HG02885 (cell line): ENCODE measurements around the gene IQCB1.
"Not testable (repeated sequence)": the region's sequence is repeated elsewhere in the genome, so short reads cannot be mapped to it uniquely, and the experiment has no call there.

Source experiments
- ATAC-seq: cut with Tn5 transposase; IDR thresholded peaks from one replicate; pipeline ENCODE4 v1.9.1; 2021; ENCODE audit warnings: mild to moderate bottlenecking; ENCODE audit not compliant: unreplicated experiment, poor library complexity

IQCB1 gene

DNA sequence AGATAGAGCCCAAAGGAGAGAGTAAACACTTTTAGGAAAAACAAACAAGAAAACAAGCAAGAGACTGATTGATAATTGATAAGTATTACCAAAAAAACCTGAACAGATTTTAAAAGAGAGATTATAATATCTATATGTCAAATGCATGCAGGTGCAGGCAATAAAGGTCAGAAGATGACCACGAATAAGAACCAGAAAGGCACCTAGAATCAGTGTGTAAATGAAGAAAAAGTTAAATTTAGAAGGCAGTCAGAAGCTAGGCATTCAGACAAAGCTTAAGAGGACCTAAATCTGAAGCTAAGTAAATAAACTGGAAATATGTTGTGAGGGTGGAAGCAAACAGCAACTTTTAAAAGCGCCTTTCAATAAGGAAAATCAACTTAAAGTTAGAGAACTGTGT lies 16.3 kb downstream of the IQCB1 start:
- ATAC-seq = no peak

DNA sequence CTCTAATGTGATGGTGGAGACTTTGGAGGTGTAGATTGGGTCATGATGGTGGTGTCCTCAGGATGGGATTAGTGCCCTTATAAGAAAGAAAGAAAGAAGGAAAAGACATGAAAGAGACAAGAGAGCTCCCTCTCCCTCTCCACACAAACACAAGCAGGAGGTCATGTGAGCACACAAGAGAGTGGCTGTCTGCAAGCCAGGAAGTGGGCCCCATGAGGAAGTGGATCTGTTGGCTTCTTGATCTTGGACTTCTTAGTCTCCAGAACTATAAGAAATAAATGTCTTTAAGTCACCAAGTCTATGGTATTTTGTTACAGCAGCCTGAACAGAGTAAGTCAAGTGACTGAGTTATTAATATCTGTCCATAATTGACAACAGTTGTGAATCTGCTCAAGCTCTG lies 17.1 kb downstream of the IQCB1 start:
- ATAC-seq = no peak

DNA sequence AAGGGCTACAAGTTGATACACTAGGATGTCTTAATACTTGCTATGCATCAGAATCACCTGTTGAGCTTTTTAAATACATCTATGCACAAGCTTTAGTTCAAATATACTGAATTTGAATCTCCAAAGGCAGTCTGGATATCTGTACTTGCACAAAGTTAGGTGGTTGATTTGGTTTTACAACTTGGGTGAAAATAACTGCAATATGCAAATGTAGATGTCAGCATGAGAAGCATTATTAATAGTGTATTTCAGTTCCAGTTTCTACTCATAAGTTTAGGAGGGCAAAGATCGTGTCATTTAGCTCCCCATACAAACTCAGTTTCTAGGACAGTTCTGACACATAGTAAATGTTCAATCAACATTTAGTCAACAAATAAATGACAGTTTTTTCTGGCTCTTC lies 25.6 kb downstream of the IQCB1 start:
- peak; percentile 99 for ATAC-seq

DNA sequence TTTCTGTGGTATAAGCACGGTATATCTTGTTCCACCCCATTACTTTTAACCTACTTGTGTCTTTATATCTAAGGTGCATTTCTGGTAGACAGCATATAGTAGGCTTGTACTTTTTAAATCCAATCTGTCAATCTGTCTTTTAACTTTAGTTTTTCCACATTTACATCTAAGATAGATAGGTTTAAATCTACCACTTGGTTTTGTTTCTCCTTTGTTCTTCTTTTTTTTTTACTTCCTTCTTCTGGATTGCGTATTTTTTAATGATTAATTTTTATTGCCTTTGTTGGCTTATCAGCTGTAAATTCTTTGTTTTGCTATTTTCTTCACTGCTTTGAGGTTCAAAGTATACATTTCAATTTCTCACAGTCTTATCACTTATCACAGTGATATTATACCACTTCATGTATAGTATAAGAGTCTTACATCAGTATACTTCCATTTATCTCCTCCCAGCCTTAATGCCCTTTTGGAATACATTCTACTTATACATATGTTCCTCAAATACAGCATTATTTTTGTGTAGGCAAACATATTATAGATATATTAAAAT lies 31.0 kb downstream of the IQCB1 start:
- ATAC-seq = no peak

DNA sequence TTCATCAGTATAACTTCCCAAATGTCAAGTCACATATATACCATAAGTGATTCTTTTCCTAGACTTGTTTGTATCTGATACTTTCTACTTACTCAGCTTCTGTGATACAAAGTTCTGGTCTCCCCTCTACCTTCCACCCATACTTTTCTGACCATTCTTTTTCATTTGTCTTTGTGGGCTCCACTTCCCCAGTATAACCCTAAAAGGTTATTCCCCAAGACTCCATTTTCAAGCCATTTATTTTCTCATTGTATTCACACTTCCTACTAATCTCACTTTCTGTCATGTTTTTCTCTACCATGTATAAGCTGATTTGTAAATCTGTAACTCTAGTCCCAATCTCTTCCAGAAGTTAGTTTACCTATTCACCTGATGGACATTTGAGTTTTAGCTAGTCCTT lies 34.0 kb downstream of the IQCB1 start:
- no peak for ATAC-seq

DNA sequence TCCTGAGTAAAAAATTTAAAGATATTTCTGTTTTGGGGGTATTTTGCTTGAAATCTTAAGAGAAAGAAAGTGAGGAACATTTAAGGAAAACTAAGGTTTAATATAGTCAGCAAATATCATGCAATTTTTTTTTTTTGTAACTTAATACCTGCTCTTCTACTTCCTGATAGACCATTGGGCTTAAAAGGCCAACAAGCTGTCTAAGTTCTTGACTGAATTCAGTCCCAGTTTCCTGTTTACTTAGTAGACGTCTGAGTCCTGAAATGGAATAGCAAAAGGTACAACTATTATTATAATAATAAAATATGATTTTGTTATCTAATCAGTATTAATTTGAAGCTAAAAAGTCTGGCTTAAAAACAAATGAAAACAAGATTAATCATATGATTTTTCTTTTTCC lies 37.9 kb downstream of the IQCB1 start:
- no peak for ATAC-seq

DNA sequence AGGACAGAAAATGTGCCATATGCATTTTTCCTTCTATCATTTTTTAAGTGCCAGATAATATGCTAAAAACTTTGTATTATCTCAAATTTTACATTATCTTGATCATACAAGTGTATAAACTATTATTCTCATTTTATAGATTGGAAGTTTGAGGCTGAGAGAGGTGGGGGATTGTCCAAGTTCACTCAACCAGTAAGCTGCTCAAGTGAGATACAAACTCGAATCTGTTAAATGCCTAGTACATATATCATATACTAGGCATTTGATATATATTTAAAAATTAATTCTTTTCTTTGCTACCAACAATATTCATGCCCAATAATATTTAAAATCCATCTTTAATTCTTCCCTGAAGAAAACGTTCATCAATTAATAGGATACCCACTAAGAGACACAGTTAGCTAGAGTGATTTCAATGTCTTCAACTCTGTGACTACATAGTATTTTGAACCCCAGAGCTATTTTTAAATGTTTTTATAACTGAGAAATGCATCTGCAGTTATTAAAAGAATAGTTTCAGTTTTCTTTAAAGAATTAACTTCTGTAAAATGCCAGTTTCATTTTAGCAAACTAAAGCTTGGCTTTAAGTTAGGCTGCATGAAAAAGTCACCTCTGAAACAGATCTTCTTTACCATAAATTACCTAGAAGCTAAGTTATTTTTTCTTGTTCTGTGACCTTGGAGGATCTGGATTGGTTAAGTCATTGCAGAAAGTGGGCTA lies 40.4 kb downstream of the IQCB1 start:
- peak; percentile 56 for ATAC-seq

DNA sequence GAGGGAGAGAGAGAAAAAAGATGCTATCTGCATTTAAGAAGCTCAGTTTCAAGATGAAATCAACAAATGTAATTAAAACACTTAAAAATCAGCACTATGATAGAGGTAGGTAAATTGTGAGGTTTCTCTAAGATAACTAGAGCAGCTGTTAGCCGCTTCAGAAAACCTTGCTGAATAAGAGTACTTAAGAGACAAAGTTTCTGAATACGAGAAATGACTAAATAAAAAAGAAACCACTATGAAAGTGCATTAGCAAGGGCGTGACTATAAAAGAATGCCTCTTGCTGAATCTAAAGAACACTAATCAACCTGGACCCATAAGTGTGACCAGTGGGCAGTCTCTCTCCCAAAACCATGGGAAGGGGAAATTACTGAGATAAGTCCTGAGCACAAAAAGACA lies 41.8 kb downstream of the IQCB1 start:
- peak; percentile 66 for ATAC-seq

DNA sequence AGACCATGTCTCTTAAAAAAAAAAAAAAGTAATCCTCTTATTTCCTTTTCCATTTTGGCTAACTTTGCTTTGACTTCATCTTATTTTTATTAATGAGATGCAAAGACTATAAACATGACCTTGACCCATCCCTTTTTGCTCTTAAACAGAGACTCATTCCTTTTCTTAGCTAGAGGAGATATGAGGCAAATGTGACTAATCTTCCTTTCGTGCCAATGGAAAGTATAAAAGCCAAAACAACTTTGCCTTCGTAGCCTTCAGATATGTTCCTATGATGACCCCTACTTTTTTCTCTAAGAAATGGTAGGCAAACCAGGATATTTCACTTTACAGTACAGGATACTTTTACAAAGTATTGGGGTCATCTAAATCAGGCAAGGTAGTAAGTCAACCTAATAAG lies 48.4 kb downstream of the IQCB1 start:
- ATAC-seq = no peak

DNA sequence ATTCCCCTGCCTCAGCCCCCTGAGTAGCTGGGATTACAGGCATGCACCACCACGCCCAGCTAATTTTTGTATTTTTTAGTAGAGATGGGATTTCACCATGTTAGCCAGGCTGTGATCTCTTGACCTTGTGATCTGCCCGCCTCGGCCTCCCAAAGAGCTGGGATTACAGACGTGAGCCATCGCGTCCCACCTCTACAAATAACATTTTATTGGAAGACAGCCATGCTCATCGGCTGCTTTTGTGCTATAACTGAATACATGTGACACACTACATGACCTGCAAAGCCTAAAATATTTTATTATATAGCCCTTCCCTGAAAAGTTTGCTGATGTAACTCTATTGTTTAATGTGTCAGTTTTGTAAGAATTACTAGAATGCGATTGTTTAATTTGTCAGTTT lies 52.1 kb downstream of the IQCB1 start:
- ATAC-seq = not testable (repeated sequence)

DNA sequence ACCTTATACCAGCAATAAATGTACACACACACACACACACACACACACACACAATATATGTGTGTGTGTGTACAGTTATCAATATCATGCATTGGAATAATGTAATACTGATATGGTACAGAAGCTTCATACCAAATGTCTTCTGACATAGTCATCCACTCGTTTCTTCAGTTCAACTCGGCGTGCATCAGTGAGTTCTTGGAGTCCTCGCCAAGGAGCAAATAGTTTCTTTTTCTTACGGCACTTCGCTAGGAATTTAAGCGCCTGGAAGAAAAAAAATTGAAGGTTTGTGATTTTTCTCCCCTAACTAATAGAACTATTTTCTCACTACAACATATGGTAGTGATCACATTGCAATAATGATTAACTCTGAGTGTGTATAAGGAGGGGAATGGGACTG lies 53.2 kb downstream of the IQCB1 start:
- no peak for ATAC-seq

DNA sequence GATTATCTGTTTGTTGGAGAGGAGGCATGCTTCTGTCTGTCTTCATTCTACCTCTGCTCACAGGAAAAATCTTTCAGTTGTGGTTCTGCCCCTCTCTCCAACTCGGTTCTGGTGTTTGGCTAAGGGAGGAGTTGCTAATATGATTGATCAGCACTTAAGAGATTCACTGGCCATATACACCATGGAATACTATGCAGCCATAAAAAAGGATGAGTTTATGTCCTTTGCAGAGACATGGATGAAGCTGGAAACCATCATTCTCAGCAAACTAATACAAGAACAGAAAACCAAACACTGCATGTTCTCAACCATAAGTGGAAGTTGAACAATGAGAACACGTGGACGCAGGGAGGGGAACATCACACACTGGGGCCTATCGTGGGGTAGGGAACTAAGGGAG lies 59.8 kb downstream of the IQCB1 start:
- not testable (repeated sequence) for ATAC-seq

DNA sequence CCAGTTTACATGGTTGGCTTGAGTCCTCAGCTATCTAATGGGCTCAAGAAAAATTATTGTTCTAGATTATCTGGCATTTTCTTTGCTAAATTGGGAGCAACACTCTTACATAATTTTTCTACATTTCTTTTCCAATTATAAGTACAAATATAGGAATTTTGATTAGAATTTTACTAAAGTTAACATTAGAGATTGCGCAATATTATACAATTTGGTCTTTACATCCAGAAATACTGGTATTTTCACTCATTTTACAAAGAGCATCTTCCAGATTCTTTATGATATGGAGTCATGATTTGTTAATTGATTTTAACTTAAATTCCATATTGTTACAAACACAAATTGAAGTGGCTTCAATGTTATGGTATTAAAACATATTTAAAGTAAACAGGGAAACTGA lies 65.6 kb downstream of the IQCB1 start:
- ATAC-seq = no peak

DNA sequence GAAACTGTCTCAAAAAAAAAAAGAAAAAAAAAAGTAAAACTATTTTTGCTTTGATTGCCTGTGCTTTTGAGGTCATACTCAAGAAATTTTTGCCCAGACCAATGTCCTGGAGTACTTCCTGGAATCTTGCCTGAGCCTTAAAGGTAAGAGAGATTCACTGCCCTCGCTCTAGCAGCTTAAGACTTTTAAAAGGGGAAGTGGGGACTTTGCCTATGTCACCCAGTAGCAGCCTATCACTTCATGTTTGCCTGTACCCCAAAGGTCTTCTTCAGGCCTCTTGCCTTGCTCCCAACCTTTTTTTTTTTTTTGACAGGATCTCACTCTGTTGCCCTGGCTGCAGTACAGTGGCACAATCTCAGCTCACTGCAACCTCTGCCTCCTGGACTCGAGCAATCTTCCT lies 66.4 kb downstream of the IQCB1 start:
- peak; percentile 39 for ATAC-seq

DNA sequence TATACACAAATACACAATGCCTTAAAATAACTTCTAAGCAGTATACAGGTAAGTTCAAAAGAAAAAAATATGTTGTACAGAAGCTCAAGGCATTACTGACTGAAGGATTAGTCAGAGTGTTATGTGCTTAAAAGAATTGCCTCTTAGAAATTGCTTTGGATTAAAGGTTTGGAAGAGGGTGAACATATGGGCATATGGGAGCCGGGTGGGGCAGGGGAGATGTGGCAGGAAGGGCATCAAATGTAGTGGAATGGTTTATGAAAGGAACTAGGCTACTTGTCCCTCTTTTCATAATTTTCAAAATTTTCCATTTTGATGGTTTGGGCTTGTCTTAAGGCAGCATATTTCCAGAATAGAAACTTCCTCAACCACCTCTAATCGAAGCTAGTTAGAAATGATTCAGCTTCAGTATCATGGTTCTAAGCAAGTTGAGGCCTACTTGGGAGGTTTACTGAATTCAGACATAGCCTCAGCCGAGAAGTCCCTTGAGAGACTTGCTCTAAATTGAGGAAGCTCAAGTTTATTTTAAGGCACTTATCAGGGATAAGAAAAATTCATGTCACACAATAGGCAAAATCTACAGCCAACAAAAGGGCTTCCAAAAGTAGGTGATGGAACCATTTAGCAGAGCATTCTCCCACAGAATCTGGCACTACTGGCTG lies 75.2 kb downstream of the IQCB1 start:
- ATAC-seq = no peak

DNA sequence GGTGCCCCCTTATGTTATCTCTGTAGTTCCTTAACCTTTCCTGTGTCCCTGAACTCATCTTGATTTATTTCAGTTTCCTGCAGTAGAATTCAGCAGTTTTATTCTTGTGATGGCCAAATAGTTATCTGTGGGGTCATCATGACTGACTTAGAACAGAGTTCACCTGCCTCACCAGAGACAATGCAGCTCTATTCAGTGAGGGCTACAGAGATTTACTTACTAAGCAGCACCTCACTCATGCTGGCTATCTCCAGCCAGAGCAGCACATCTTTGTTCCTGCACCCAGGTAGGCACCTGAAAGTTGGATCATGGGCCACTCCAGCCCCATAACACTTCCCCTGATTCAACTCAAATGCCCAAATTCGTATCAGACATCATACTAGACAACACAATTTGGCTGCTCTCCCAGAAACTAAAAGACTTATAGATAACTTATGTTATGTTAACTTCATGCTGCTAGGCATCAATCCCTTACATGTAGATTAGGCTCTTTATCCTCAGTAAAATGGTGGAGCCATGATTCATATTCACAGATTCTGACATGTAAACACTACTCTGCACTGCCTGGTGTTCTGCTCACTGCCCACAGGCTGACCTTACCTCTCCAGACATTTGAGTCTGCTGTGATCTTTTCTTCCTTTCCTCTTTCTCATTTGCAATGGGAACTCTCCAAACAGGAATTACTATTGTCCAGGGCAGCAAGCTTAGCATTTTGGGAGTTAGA lies 76.0 kb downstream of the IQCB1 start:
- ATAC-seq = no peak

DNA sequence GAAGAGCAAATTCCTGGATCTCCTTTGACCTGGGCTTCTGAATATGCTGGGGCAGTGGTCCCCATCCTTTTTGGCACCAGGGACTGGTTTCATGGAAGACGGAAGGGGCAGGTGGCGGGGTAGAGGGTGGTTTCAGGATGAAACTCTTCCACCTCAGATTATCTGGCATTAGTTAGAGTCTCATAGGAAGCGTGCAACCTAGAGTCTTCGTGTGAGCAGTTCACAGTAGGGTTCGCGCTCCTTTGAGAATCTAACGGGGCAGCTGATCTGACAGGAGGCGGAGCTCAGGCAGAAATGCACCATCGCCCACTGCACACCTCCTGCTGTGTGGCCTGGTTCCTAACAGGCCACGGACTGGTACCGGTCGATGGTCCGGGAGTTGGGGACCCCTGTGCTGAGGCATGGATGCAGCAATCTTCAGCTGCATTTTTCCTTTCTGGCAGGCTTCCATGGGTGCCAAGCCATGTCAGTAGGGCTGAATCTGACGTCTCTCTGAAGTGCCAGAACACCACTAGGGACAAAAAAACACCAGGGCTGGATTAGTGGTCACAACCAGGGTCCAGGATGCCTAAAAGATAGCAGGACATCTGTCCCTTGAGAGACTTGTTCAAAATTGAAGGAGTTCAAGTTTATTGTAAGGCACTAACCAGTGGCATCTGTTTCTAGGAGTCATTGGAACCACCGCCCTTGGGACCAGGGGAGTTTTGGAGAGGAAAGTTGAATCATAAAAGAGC lies 76.9 kb downstream of the IQCB1 start:
- no peak for ATAC-seq

DNA sequence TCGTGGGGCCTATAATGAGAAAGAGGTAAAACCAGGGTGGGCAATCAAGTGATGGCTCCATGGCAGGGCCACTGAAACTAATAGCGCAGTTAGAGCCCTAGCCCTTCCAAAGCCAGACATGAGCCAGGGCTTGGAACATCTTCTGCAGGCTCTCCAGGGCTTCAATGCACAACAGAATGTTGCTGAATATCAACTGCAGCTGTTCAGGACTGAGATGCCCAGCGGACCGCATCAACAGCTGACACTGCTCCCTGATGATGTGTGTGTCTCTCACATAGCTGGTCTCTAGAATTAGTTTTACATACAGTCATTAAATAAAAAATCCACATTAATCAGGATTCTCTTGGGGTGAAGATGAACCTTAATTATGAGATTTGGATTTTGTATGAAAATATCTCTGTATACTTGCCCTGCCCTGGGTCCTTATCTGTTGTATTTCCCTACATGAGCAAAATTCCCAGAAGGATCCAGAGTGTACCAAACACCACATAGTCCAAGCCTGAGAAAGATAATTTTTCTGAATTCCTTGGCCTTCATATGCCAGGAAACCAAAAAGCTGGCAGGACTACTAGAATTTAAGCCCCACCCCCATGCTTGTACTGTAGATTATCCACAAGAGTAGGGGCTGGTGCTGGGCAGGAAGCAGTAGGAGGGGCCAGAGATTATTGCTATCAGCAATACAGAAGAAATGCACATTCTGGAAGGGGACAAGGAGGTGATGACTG lies 77.6 kb downstream of the IQCB1 start:
- ATAC-seq = no peak

DNA sequence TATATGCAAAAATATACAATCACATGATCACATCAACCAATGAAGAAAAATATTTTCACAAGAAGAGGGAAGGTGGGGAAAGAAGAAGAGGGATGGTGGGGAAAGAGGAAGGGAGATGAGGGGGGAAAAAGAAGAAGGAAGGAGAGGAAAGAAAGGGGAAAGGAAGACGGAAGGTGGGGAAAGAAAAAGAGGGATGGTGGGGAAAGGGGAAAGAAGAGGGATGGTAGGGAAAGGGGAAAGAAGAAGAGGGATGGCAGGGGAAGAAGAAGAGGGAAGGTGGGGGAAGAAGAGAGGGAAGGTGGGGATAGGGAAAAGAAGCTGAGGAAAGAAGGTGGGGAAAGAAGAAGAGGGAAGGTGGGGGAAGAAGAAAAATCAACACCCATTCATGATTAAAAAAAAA lies 82.1 kb downstream of the IQCB1 start:
- no peak for ATAC-seq

DNA sequence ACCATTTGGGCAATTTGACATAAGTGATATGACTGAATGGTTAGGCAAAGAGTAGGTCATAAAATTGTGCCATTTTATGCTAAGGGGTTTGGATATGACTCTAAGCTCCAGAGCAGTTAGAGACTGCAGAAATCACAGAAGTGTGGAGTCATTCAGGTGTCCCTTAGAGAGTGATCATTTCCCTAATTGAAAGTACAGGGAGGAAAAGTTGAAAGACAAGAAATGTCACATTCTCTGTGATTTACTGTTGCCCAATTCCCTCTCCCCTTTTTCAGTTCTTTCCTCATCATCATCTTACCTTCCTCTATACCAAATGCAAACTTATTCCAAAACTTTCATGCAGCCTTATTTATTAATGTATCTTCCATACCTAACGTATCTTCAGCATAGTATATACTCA lies 82.6 kb downstream of the IQCB1 start:
- ATAC-seq = no peak
